Lower leg skin (tissue), 3 donors: ENCODE data around the gene TBL2.
"Not testable (repeated sequence)": the region's sequence is repeated elsewhere in the genome, so short reads cannot be mapped to it uniquely, and the experiment has no call there.

Source experiments
- CTCF ChIP-seq, 3 donors: fragments of 450-650 bp; IDR thresholded peaks; one replicate each; pipeline ENCODE4 v1.5.1; 2016; ENCODE audit warnings: antibody characterized with exemption in 3 of 3, mild to moderate bottlenecking in 3 of 3, moderate library complexity in 2 of 3
- POLR2A ChIP-seq, 2 donors: fragments of 450-650 bp; IDR thresholded peaks; one replicate each; pipeline ENCODE4 v1.6.1; 2016 to 2017; ENCODE audit warnings: antibody characterized with exemption in 2 of 2, mild to moderate bottlenecking in 1 of 2, moderate library complexity in 1 of 2

- TF ChIP-seq CTCF, POLR2A (IDR thresholded peaks at IDR 0.05): not testable (repeated sequence)
These were observed 39.9 kb downstream of the TBL2 start for GRCh38 chr7:73538510-73538909.
